SK-N-SH (cell line): ENCODE results near the gene PSMC5. TPM values are rescaled to one million over a fixed set of nuclear protein-coding genes. Genes with fewer than 3 reads are reported as not detected.
"Not testable (repeated sequence)": the region's sequence is repeated elsewhere in the genome, so short reads cannot be mapped to it uniquely, and the experiment has no call there.

Experiments
- CTCF ChIA-PET: fragments of 300-600, 350-600 bp; formaldehyde crosslinking; extraction: SDS; loops from one replicate; lab custom pipeline; 2021; lab: Yijun Ruan, JAX
- POLR2A ChIA-PET: fragments of 350-600 bp; sonication (Branson Sonifier 250); formaldehyde crosslinking; extraction: SDS; loops from one replicate; lab custom pipeline; 2020; ENCODE audit warnings: antibody characterized with exemption, inconsistent platforms; lab: Yijun Ruan, JAX
- DNase-seq: peaks from one replicate; pipeline ENCODE4 v3.0.0; 2012
- H2AFZ ChIP-seq: fragments of 200-600 bp; sonication (generic); 2 replicates; pipeline ENCODE4 v1.8.1; 2016; ENCODE audit warnings: antibody characterized with exemption, mild to moderate bottlenecking, low read depth
- H3F3A ChIP-seq: fragments of 200-600 bp; sonication (generic); replicated peaks from 2 replicates; pipeline ENCODE3; 2016; ENCODE audit warnings: antibody characterized with exemption, mild to moderate bottlenecking; ENCODE audit not compliant: insufficient read depth
- H3K27ac ChIP-seq, 2 experiments: fragments of 200-500 bp in 1 of 2; fragments of 200-600 bp in 1 of 2; sonication (Bioruptor generic) in 1 of 2; sonication (generic), shearing (Covaris generic) in 1 of 2; 2 replicates each; pipeline versions ENCODE4 v1.5.1 to v1.6.1; 2014 to 2016; ENCODE audit warnings: low read depth in 2 of 2, inconsistent platforms in 1 of 2, low read length in 1 of 2, mild to moderate bottlenecking in 1 of 2, mixed read lengths in 1 of 2
- H3K27me3 ChIP-seq: fragments of 200-600 bp; sonication (generic), shearing (Covaris generic); 2 replicates; pipeline ENCODE4 v1.6.1; 2016; ENCODE audit warnings: mixed run types; ENCODE audit not compliant: insufficient read depth
- H3K36me3 ChIP-seq, 2 experiments: fragments of 200-500 bp in 1 of 2; fragments of 200-600 bp in 1 of 2; sonication (Bioruptor generic) in 1 of 2; sonication (generic) in 1 of 2; replicated peaks in 1 of 2; 2 replicates each; pipeline versions ENCODE3 to v1.5.1; 2014 to 2016; ENCODE audit warnings: low read length in 1 of 2, mild to moderate bottlenecking in 1 of 2; ENCODE audit not compliant: insufficient read depth in 2 of 2, control insufficient read depth in 1 of 2
- H3K4me1 ChIP-seq, 2 experiments: fragments of 200-500 bp in 1 of 2; fragments of 200-600 bp in 1 of 2; sonication (Bioruptor generic) in 1 of 2; sonication (generic), shearing (Covaris generic) in 1 of 2; 2 replicates each; pipeline versions ENCODE4 v1.5.1 to v1.6.1; 2014 to 2016; ENCODE audit warnings: low read depth in 1 of 2, low read length in 1 of 2, mixed run types in 1 of 2; ENCODE audit not compliant: insufficient read depth in 2 of 2, control insufficient read depth in 1 of 2
- H3K4me2 ChIP-seq: fragments of 200-600 bp; sonication (generic), shearing (Covaris generic); 2 replicates; pipeline ENCODE4 v1.6.1; 2017; ENCODE audit warnings: mixed run types
- H3K4me3 ChIP-seq, 2 experiments: fragments of 200-500 bp in 1 of 2; fragments of 200-600 bp in 1 of 2; sonication (Bioruptor generic) in 1 of 2; sonication (generic), shearing (Covaris generic) in 1 of 2; 2 replicates each; pipeline versions ENCODE4 v1.5.1 to v1.8.1; 2014 to 2016; ENCODE audit warnings: low read depth in 2 of 2, inconsistent platforms in 1 of 2, low read length in 1 of 2, mild to moderate bottlenecking in 1 of 2, mixed read lengths in 1 of 2, moderate library complexity in 1 of 2
- H3K79me2 ChIP-seq: fragments of 200-600 bp; sonication (generic); 2 replicates; pipeline ENCODE4 v1.8.1; 2017; ENCODE audit warnings: mild to moderate bottlenecking; ENCODE audit not compliant: insufficient read depth
- H3K9ac ChIP-seq: fragments of 200-600 bp; sonication (generic); 2 replicates; pipeline ENCODE4 v1.6.1; 2017; ENCODE audit warnings: mixed run types
- H3K9me2 ChIP-seq: fragments of 200-600 bp; sonication (generic); 2 replicates; pipeline ENCODE4 v1.6.1; 2017; ENCODE audit warnings: mixed run types
- H3K9me3 ChIP-seq: fragments of 200-600 bp; sonication (generic); 2 replicates; pipeline ENCODE4 v1.6.1; 2017; ENCODE audit warnings: mixed run types, mild to moderate bottlenecking, moderate library complexity
- H4K20me1 ChIP-seq: fragments of 200-600 bp; sonication (generic); 2 replicates; pipeline ENCODE4 v1.6.1; 2017; ENCODE audit warnings: mild to moderate bottlenecking, mixed run types; ENCODE audit not compliant: insufficient read depth
- CHD2 ChIP-seq: fragments of 150-350 bp; IDR thresholded peaks from 2 replicates; pipeline ENCODE4 v1.6.1; 2018; ENCODE audit warnings: low read length; ENCODE audit not compliant: partially characterized antibody
- ELF1 ChIP-seq: IDR thresholded peaks from 2 replicates; pipeline ENCODE4 v1.4.0; 2012
- FOXJ3 ChIP-seq: sonication (generic); formaldehyde crosslinking; IDR thresholded peaks from 2 replicates; pipeline ENCODE4 v1.5.1; 2020; ENCODE audit warnings: mild to moderate bottlenecking, missing genetic modification reagents
- FOXM1 ChIP-seq: IDR thresholded peaks from 2 replicates; pipeline ENCODE4 v1.4.0; 2012; ENCODE audit warnings: low read depth, mild to moderate bottlenecking
- GABPA ChIP-seq: IDR thresholded peaks from 2 replicates; pipeline ENCODE4 v1.4.0; 2012; ENCODE audit warnings: low read depth, mild to moderate bottlenecking
- IRF3 ChIP-seq: fragments of 150-350 bp; IDR thresholded peaks from 2 replicates; pipeline ENCODE4 v1.6.1; 2016; ENCODE audit warnings: mild to moderate bottlenecking, low read depth, low read length
- MEF2A ChIP-seq: IDR thresholded peaks from 2 replicates; pipeline ENCODE4 v1.4.0; 2012; ENCODE audit warnings: low read depth, borderline replicate concordance
- NFIC ChIP-seq: IDR thresholded peaks from 2 replicates; pipeline ENCODE4 v1.4.0; 2012; ENCODE audit warnings: borderline replicate concordance
- RFX5 ChIP-seq: IDR thresholded peaks from 2 replicates; pipeline ENCODE4 v1.6.1; 2012; ENCODE audit warnings: mild to moderate bottlenecking, improper control_type of control experiment, low read length
- RXRA ChIP-seq: IDR thresholded peaks from 2 replicates; pipeline ENCODE4 v1.4.0; 2012; ENCODE audit warnings: low read depth, mild to moderate bottlenecking, borderline replicate concordance
- SIN3A ChIP-seq: IDR thresholded peaks from 2 replicates; pipeline ENCODE4 v1.6.1; 2012; ENCODE audit warnings: low read depth, mild to moderate bottlenecking, low read length, moderate library complexity, borderline replicate concordance
- SMC3 ChIP-seq: IDR thresholded peaks from 2 replicates; pipeline ENCODE4 v1.6.1; 2012; ENCODE audit warnings: low read depth, low read length, improper control_type of control experiment
- TAF1 ChIP-seq: IDR thresholded peaks from 2 replicates; pipeline ENCODE4 v1.6.1; 2012; ENCODE audit warnings: low read depth, mild to moderate bottlenecking, low read length, moderate library complexity, borderline replicate concordance
- TCF12 ChIP-seq: IDR thresholded peaks from 2 replicates; pipeline ENCODE4 v1.4.0; 2012
- TEAD4 ChIP-seq: IDR thresholded peaks from 2 replicates; pipeline ENCODE4 v1.4.0; 2012; ENCODE audit warnings: mild to moderate bottlenecking, borderline replicate concordance; ENCODE audit not compliant: insufficient read depth
- USF2 ChIP-seq: fragments of 150-350 bp; IDR thresholded peaks from 2 replicates; pipeline ENCODE4 v1.6.1; 2017; ENCODE audit warnings: antibody characterized with exemption, low read length, low read depth, borderline replicate concordance
- YY1 ChIP-seq: IDR thresholded peaks from 2 replicates; pipeline ENCODE4 v1.4.0; 2012; ENCODE audit warnings: low read depth, mild to moderate bottlenecking
- ZBTB33 ChIP-seq: IDR thresholded peaks from 2 replicates; pipeline ENCODE4 v1.4.0; 2012; ENCODE audit warnings: low read depth, borderline replicate concordance
- WGBS: methylation state at CpG from one replicate; pipeline ENCODE4 v1.1.6; 2017; ENCODE audit warnings: low lambda C conversion rate; 5-methylcytosine and 5-hydroxymethylcytosine counted together
- polyA plus RNA-seq, 3 experiments: library from polyadenylated mRNA; depleted of rRNA; stranded (reverse); fragments of >200 nt; gene quantifications; 2 replicates each; pipeline ENCODE4 v1.2.3, GENCODE V29; 2012
- TF ChIP-seq, protein P1 (sequence below): IDR thresholded peaks from 2 replicates; pipeline ENCODE4 v1.4.0; 2012; ENCODE audit warnings: low read depth

Gene PSMC5
- polyA plus RNA-seq, 1 of the 3 experiments (the other 2 are of a cell fraction), result 424 TPM

- Histone ChIP-seq H3K27me3 (no peaks in the 10 kb centered on the region), H3K9me2 (no peaks in the 10 kb centered on the region), H2AFZ (no peak overlapping the region), H3K4me1 (no peaks in the 10 kb centered on the region; a peak in 1 of 4 replicates)
- ChIA-PET POLR2A (interaction anchor here (0.6 kb wide), 1 partner anchor 34 kb away, joined by 3 read pairs; no protein-coding TSS in a partner anchor), CTCF (interaction anchor here (1.0 to 2.2 kb wide), 6 partner anchors 8 to 42 kb away, joined by 3 to 7 read pairs (median 5); partner anchors contain the start of genes CCDC47 and DDX42)
- no peak for TF ChIP-seq CHD2
- no peak for TF ChIP-seq ZBTB33
- no peak for TF ChIP-seq USF2
- no peak for TF ChIP-seq MEF2A
- no peak for TF ChIP-seq SMC3
- TF ChIP-seq RFX5, result no peak
- no peak for TF ChIP-seq ELF1
- TF ChIP-seq YY1, result no peak
- no peak for TF ChIP-seq GABPA
- TF ChIP-seq FOXJ3 (CRISPR knock-in tag), result no peak
- no peak for TF ChIP-seq NFIC
- TF ChIP-seq, protein P1, sequence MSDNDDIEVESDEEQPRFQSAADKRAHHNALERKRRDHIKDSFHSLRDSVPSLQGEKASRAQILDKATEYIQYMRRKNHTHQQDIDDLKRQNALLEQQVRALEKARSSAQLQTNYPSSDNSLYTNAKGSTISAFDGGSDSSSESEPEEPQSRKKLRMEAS, result no peak
- TF ChIP-seq TAF1, result no peak
- no peak for TF ChIP-seq RXRA
- no peak for TF ChIP-seq SIN3A
- TF ChIP-seq FOXM1, result no peak
- TF ChIP-seq TEAD4, result no peak
- TF ChIP-seq TCF12, result no peak
- TF ChIP-seq IRF3, result no peak
- TF ChIP-seq, all 33 proteins: peak for 0
- no peak overlapping the region for H3K4me3 ChIP-seq
- DNase-seq, result no peak
- H3K36me3 ChIP-seq, result peaks cover 65 to 97% of the 10 kb centered on the region in 2 experiments
- peaks cover 35% of the 10 kb centered on the region for H4K20me1 ChIP-seq
- H3K27ac ChIP-seq, result no peak overlapping the region
- no peaks in the 10 kb centered on the region for H3K9me3 ChIP-seq
- H3K4me2 ChIP-seq, result no peak overlapping the region
- H3K79me2 ChIP-seq, result peaks cover 99% of the 10 kb centered on the region
- 95% methylated on average over 3 of the region's 3 CpGs for WGBS
- H3F3A ChIP-seq, result peaks cover 12% of the 10 kb centered on the region
- H3K9ac ChIP-seq, result no peak overlapping the region
These were observed 35.0 kb upstream of the PSMC5 start for GRCh38 chr17:63792055-63792729.

DNA sequence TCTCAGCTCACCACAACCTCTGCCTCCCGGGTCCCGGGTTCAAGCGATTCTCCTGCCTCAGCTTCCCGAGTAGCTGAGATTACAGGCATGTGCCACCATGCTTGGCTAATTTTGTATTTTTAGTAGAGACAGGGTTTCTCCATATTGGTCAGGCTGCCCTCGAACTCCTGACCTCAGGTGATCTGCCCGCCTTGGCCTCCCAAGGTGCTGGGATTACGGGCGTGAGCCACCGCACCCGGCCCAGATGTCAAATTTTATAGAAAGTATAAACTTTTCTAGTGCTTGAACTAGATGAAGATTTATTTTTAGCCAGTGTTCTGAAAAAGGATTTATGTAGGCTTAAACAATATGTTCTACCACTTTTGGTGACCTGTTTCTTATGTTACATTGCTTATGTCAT is 30.9 kb upstream of the PSMC5 start:
- H3K27me3 ChIP-seq, H3K9me3 ChIP-seq, H3K4me2 ChIP-seq, DNase-seq, H2AFZ ChIP-seq, H3K4me3 ChIP-seq, H3K9me2 ChIP-seq, H3K9ac ChIP-seq, H3K27ac ChIP-seq, H3K4me1 ChIP-seq: not testable (repeated sequence)
- POLR2A ChIA-PET, result interaction anchor here (0.7 to 3.2 kb wide), 2 partner anchors 23 to 32 kb away, joined by 3 to 8 read pairs; partner anchors contain the start of genes CCDC47 and DDX42
- Histone ChIP-seq H4K20me1 (peaks cover 27% of the 10 kb centered on the region), H3F3A (peaks cover 27% of the 10 kb centered on the region), H3K36me3 (peaks cover 90 to 98% of the 10 kb centered on the region in 2 experiments), H3K79me2 (peaks cover 92% of the 10 kb centered on the region)
- WGBS, result 98% methylated on average over 10 of the region's 10 CpGs
- CTCF ChIA-PET, result interaction anchor here (1.0 to 2.7 kb wide), 5 partner anchors 10 to 32 kb away, joined by 3 to 12 read pairs (median 4); no protein-coding TSS in a partner anchor
